Neural cell (in vitro differentiated cells): Measurements from ENCODE around the gene PDE7B. TPM values are rescaled to one million over a fixed set of nuclear protein-coding genes. Genes with fewer than 3 reads are reported as not detected.

Experiments used
- H2AFZ ChIP-seq: fragments of 200-600, 300-800 bp; sonication (generic), shearing (Covaris generic); 2 replicates; pipeline ENCODE4 v1.6.0; 2014; ENCODE audit warnings: low read depth, mild to moderate bottlenecking, antibody characterized with exemption, low read length, moderate library complexity
- H3F3A ChIP-seq: fragments of 200-600 bp; shearing (Covaris generic); 2 replicates; pipeline ENCODE4 v1.6.1; 2016; ENCODE audit warnings: mild to moderate bottlenecking, moderate library complexity, mixed read lengths, antibody characterized with exemption, low read length; ENCODE audit not compliant: insufficient read depth, poor library complexity, severe bottlenecking
- H3K27ac ChIP-seq: fragments of 200-600, 300-800 bp; sonication (generic), shearing (Covaris generic); 2 replicates; pipeline ENCODE4 v1.5.1; 2014; ENCODE audit warnings: mild to moderate bottlenecking, low read length, moderate library complexity
- H3K27me3 ChIP-seq: fragments of 300-800, 200-600 bp; sonication (generic), shearing (Covaris generic); 2 replicates; pipeline ENCODE4 v1.6.0; 2014; ENCODE audit warnings: mild to moderate bottlenecking, low read depth, low read length, moderate library complexity; ENCODE audit not compliant: insufficient read depth
- H3K36me3 ChIP-seq: fragments of 300-800, 200-600 bp; sonication (generic), shearing (Covaris generic); 2 replicates; pipeline ENCODE4 v1.5.1; 2014; ENCODE audit warnings: mild to moderate bottlenecking, antibody characterized with exemption, low read length, moderate library complexity; ENCODE audit not compliant: insufficient read depth
- H3K4me2 ChIP-seq: fragments of 300-800, 200-600 bp; sonication (generic), shearing (Covaris generic); 2 replicates; pipeline ENCODE4 v1.6.0; 2014; ENCODE audit warnings: mild to moderate bottlenecking, low read length
- H3K4me3 ChIP-seq: fragments of 300-800, 200-600 bp; sonication (generic), shearing (Covaris generic); 2 replicates; pipeline ENCODE4 v1.5.1; 2014; ENCODE audit warnings: mild to moderate bottlenecking, low read length, moderate library complexity
- H3K79me2 ChIP-seq: fragments of 200-600 bp; shearing (Covaris generic); replicated peaks from 2 replicates; pipeline ENCODE4 v1.6.0; 2014; ENCODE audit warnings: mild to moderate bottlenecking, low read length, moderate library complexity; ENCODE audit not compliant: insufficient read depth
- H3K9ac ChIP-seq: fragments of 300-800, 200-600 bp; sonication (generic), shearing (Covaris generic); 2 replicates; pipeline ENCODE4 v1.6.1; 2016; ENCODE audit warnings: mild to moderate bottlenecking, low read length, mixed read lengths
- H3K9me2 ChIP-seq: fragments of 200-600 bp; shearing (Covaris generic); 2 replicates; pipeline ENCODE4 v1.6.1; 2016; ENCODE audit warnings: mild to moderate bottlenecking, low read length, mixed read lengths; ENCODE audit not compliant: insufficient read depth
- H3K9me3 ChIP-seq: fragments of 200-600, 300-800 bp; sonication (generic), shearing (Covaris generic); 2 replicates; pipeline ENCODE4 v1.6.1; 2016; ENCODE audit warnings: mild to moderate bottlenecking, mixed run types, low read length, moderate library complexity, mixed read lengths
- H4K20me1 ChIP-seq: fragments of 200-600 bp; shearing (Covaris generic); 2 replicates; pipeline ENCODE4 v1.6.1; 2016; ENCODE audit warnings: mild to moderate bottlenecking, mixed run types; ENCODE audit not compliant: insufficient read depth
- CTCF ChIP-seq: fragments of 450-650 bp; IDR thresholded peaks from 2 replicates; pipeline ENCODE4 v1.5.1; 2014; ENCODE audit warnings: antibody characterized with exemption, mild to moderate bottlenecking, moderate library complexity; ENCODE audit not compliant: poor library complexity, severe bottlenecking
- EP300 ChIP-seq: fragments of 450-650 bp; conservative IDR thresholded peaks from 2 replicates; pipeline ENCODE4 v1.6.1; 2014; ENCODE audit warnings: antibody characterized with exemption, mild to moderate bottlenecking, moderate library complexity; ENCODE audit not compliant: poor library complexity, severe bottlenecking
- EZH2 ChIP-seq: fragments of 200-600, 300-800 bp; shearing (Covaris generic), sonication (generic); IDR thresholded peaks from 2 replicates; pipeline ENCODE4 v1.6.1; 2014; ENCODE audit warnings: antibody characterized with exemption, low read length, borderline replicate concordance, mild to moderate bottlenecking; ENCODE audit not compliant: insufficient read depth, poor library complexity, severe bottlenecking
- MXI1 ChIP-seq: fragments of 450-650 bp; conservative IDR thresholded peaks from 2 replicates; pipeline ENCODE4 v1.6.1; 2014; ENCODE audit warnings: antibody characterized with exemption, mild to moderate bottlenecking; ENCODE audit not compliant: poor library complexity, severe bottlenecking
- POLR2AphosphoS5 ChIP-seq: IDR thresholded peaks from 2 replicates; pipeline ENCODE4 v1.6.1; 2012
- RAD21 ChIP-seq: fragments of 450-650 bp; conservative IDR thresholded peaks from 2 replicates; pipeline ENCODE4 v1.6.1; 2014; ENCODE audit warnings: antibody characterized with exemption, mild to moderate bottlenecking, moderate library complexity
- REST ChIP-seq: IDR thresholded peaks from 2 replicates; pipeline ENCODE4 v1.6.1; 2012; ENCODE audit warnings: borderline replicate concordance
- SMC3 ChIP-seq: fragments of 450-650 bp; conservative IDR thresholded peaks from 2 replicates; pipeline ENCODE4 v1.6.1; 2014; ENCODE audit warnings: antibody characterized with exemption, mild to moderate bottlenecking, moderate library complexity; ENCODE audit not compliant: poor library complexity
- TAF1 ChIP-seq: IDR thresholded peaks from 2 replicates; pipeline ENCODE4 v1.6.1; 2012; ENCODE audit warnings: low read depth
- polyA plus RNA-seq: library from polyadenylated mRNA; depleted of rRNA; stranded (reverse); fragments of >200 nt; gene quantifications from 2 replicates; pipeline ENCODE4 v1.2.3, GENCODE V29; 2014

PDE7B gene
- polyA plus RNA-seq, 1 donor from 2014 or later: 5.9 TPM

- Histone ChIP-seq H3K4me2 (no peak overlapping the region), H3K27ac (no peak overlapping the region), H3K9ac (no peak overlapping the region), H3F3A (no peaks in the 10 kb centered on the region), H3K9me2 (no peaks in the 10 kb centered on the region), H3K79me2 (no peaks in the 10 kb centered on the region), H3K27me3 (no peaks in the 10 kb centered on the region), H2AFZ (no peak overlapping the region), H3K4me3 (no peak overlapping the region), H4K20me1 (no peaks in the 10 kb centered on the region), H3K9me3 (no peaks in the 10 kb centered on the region), H3K36me3 (no peaks in the 10 kb centered on the region)
- no peak for TF ChIP-seq RAD21
- no peak for TF ChIP-seq POLR2AphosphoS5
- no peak for TF ChIP-seq MXI1
- no peak for TF ChIP-seq CTCF
- TF ChIP-seq EP300: no peak
- TF ChIP-seq REST: no peak
- TF ChIP-seq TAF1: no peak
- no peak for TF ChIP-seq EZH2
Observed at GRCh38 chr6:136072691-136073090, 221.2 kb downstream of the PDE7B start.

- no peaks in the 10 kb centered on the region for H3K9me3 ChIP-seq
- no peaks in the 10 kb centered on the region for H3K79me2 ChIP-seq
- no peak overlapping the region for H3K4me2 ChIP-seq
- TF ChIP-seq TAF1: no peak
- no peak overlapping the region for H2AFZ ChIP-seq
- H3F3A ChIP-seq: no peaks in the 10 kb centered on the region
- H3K9me2 ChIP-seq: no peaks in the 10 kb centered on the region
- no peak overlapping the region for H3K27ac ChIP-seq
- H3K36me3 ChIP-seq: no peaks in the 10 kb centered on the region
- no peak overlapping the region for H3K9ac ChIP-seq
- H4K20me1 ChIP-seq: no peaks in the 10 kb centered on the region
- no peaks in the 10 kb centered on the region for H3K27me3 ChIP-seq
- H3K4me3 ChIP-seq: no peak overlapping the region
Observed at GRCh38 chr6:136073216-136073615, 221.7 kb downstream of the PDE7B start.

GRCh38 chr6:136076496-136076895, 225.0 kb downstream of the PDE7B start:
- H3K9me3 ChIP-seq: no peaks in the 10 kb centered on the region
- no peak overlapping the region for H3K4me3 ChIP-seq
- H3K9me2 ChIP-seq: no peaks in the 10 kb centered on the region
- TF ChIP-seq EZH2 (no peak), SMC3 (no peak), CTCF (no peak), MXI1 (no peak), POLR2AphosphoS5 (no peak), RAD21 (no peak), TAF1 (no peak), REST (no peak), EP300 (no peak)
- no peak overlapping the region for H3K9ac ChIP-seq
- H3K27me3 ChIP-seq: no peaks in the 10 kb centered on the region
- H3F3A ChIP-seq: no peaks in the 10 kb centered on the region
- no peaks in the 10 kb centered on the region for H3K79me2 ChIP-seq
- H3K27ac ChIP-seq: no peak overlapping the region
- H3K36me3 ChIP-seq: no peaks in the 10 kb centered on the region
- no peak overlapping the region for H2AFZ ChIP-seq
- H3K4me2 ChIP-seq: no peak overlapping the region
- no peaks in the 10 kb centered on the region for H4K20me1 ChIP-seq
